GM06990 (cell line): ENCODE measurements around the gene TSHZ3.

Experiments
- DNase-seq: peaks from one replicate; pipeline ENCODE4 v3.0.0-alpha.2; 2011; ENCODE audit not compliant: insufficient read length; ENCODE audit errors: extremely low read depth
- H3K27me3 ChIP-seq: replicated peaks from 2 replicates; pipeline ENCODE4 v1.6.0; 2011; ENCODE audit warnings: low read length; ENCODE audit not compliant: control insufficient read depth, insufficient read depth
- H3K36me3 ChIP-seq: 2 replicates; pipeline ENCODE4 v1.5.1; 2011; ENCODE audit warnings: low read length; ENCODE audit not compliant: control insufficient read depth, insufficient read depth
- H3K4me3 ChIP-seq: replicated peaks from 2 replicates; pipeline ENCODE4 v1.5.1; 2011; ENCODE audit warnings: low read depth, mild to moderate bottlenecking, control low read depth, low read length
- CTCF ChIP-seq: IDR thresholded peaks from 2 replicates; pipeline ENCODE4 v1.5.1; 2011; ENCODE audit warnings: low read length, control low read depth, mild to moderate bottlenecking, inconsistent platforms; ENCODE audit not compliant: insufficient read depth, poor library complexity, severe bottlenecking

TSHZ3 gene

GRCh38 chr19:31292639-31293185 lies 56.5 kb downstream of the TSHZ3 start:
- no peaks in the 10 kb centered on the region for H3K27me3 ChIP-seq
- H3K4me3 ChIP-seq: no peak overlapping the region
- no peak for TF ChIP-seq CTCF
- no peak for DNase-seq
- H3K36me3 ChIP-seq: no peaks in the 10 kb centered on the region

GRCh38 chr19:31290931-31291590 lies 58.2 kb downstream of the TSHZ3 start:
- H3K4me3 ChIP-seq: no peak overlapping the region

GRCh38 chr19:31289976-31290375 lies 59.3 kb downstream of the TSHZ3 start:
- Histone ChIP-seq H3K4me3 (no peak overlapping the region), H3K36me3 (no peaks in the 10 kb centered on the region), H3K27me3 (no peaks in the 10 kb centered on the region)
- TF ChIP-seq CTCF: no peak
- DNase-seq: no peak

More at GRCh38 chr19:31290931-31291590, 58.2 kb downstream of the TSHZ3 start:
- Histone ChIP-seq H3K36me3 (no peaks in the 10 kb centered on the region), H3K27me3 (no peaks in the 10 kb centered on the region)
- no peak for DNase-seq
- TF ChIP-seq CTCF: no peak

GRCh38 chr19:31289381-31289880 lies 59.8 kb downstream of the TSHZ3 start:
- Histone ChIP-seq H3K27me3 (no peaks in the 10 kb centered on the region), H3K4me3 (no peak overlapping the region), H3K36me3 (no peaks in the 10 kb centered on the region)
- no peak for DNase-seq
- no peak for TF ChIP-seq CTCF

GRCh38 chr19:31286491-31286890 lies 62.7 kb downstream of the TSHZ3 start:
- no peaks in the 10 kb centered on the region for H3K27me3 ChIP-seq
- H3K4me3 ChIP-seq: no peak overlapping the region
- no peaks in the 10 kb centered on the region for H3K36me3 ChIP-seq
- no peak for DNase-seq
- no peak for TF ChIP-seq CTCF
